ENCODE results near the gene COX6B2.

Gene COX6B2

DNA sequence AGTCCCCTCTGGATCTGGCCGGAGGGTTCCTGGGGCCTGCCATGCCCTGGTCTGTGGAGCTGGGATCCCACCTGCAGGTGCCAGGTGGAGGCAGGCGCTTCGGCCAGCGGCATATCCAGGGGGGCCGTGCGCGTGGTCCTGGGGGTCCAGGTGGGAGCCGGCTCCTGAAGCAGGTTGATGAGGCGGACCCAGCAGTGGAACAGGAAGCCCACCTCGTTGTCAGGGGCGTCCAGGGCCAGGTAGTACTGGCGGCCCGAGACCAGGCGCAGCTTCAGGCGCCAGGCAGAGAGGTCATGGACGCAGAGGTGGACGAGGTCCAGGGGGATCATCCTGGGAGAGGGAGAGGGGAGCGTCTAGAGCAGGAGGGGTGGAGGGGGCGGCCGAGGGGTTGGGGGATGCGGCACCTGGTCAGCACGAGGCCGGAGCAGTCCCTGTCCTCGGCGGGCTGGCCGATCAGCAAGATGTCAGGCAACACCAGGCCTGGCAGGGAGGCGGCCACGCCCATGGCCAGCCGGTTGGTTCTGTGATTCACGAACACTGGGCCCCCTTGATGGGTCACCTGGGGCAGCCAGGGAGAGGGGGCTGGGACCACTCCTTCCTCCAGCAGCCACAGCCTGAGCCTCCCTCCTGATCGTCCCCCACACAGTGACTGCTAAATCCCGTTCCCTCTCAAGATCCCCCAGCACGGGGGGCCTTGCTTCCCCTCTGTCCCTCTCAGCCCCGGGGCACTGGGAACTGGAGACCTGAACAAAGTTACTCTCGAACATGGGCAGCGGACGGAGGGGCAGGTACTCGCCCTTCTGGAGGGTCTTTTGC lies 7.9 kb upstream of the COX6B2 start:
- no peak for DNase-seq

DNA sequence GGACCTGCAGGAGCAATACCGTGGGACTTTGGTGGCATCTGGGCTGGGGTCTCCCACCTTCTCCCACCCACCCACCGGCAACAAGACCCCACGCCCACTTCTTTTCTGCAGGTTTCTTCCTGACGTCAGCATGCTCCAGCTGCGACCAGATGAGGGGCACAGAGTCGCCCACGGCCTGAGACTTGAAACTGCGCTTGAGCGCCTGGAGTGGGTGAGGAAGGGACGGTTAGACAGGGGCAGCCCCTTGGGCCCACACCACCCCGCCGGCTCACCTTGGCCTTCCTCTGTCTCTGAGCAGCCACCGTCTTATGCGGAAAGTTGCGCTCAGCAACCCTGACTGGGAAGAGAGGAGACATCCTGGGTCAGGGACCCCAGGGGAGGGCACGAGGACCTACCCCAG lies 6.4 kb upstream of the COX6B2 start:
- no peak for DNase-seq

DNA sequence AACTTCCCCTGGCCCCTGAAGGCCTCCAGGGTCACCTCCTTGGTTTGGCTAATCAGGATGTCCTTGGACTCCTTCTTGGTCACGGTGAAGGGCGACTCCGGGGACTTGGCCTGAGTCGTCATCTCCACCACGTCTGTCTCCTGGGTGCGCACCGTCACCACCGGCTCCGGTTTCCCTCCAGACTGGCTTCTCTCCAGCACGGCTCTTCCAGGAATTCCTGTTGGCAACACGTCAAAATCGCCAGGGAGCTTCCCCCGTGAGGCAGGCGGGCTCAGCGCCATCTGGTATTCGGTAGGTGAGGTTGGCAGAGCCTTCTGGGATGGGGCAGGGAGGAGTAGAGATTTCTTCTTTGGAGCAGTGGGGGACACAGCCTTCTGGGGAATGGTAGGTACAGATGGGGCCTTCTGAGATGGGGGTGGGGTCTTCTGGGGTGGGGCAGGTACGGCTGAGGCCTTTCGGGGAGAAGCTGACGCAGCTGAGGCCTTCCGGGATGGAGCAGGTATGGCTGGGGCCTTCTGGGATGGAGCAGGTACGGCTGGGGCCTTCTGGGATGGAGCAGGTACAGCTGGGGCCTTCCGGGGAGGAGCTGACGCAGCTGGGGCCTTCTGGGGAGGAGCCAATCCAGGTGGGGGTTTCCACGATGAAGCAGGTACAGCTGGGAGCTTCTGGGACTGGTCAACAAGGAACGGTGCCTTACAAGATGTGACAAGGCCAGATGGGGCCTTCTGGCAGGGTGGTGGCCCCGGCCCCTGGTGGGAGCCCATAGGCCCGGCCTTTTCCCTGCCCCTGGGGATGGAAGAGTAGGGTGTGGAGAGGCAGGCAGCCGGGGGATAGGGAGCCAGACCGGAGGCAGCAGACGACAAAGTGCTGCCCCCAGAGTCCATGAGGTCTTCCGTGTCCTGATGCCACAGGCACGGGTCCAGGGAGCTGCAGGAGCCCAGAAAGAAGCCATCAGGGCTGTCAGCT lies 4.7 kb upstream of the COX6B2 start:
- no peak for DNase-seq

- DNase-seq, result no peak
Measured at GRCh38 chr19:55358493-55358892, 4.0 kb upstream of the COX6B2 start.

DNA sequence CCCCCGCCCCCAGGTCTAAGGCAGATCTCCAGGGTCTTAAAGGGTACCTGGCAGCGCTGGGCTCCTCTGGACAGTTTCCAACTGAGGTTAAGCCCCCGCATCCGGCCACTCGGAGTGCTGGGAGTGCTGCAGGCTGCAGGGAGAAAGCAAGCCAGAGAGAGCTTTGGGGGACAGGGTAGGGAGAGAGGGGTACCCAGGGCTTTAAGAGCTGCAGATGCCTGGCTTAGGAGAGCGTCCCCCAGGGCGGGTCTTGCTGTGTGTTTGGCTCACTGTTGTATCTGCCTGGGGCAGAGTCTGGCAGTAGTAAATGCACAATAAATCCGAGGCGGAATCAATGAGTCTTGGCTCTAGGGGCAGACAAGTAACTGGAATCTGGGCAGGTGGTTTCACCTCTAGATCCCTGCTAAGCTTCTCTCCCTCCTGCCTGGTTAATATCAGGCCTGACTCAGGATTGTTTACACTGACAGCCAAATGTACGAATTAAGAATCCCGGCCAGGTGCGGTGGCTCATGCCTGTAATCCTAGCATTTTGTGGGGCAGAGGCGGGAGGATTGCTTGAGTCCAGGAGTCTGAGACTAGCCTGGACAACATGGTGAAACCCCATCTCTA lies 798 bp upstream of the COX6B2 start:
- no peak for DNase-seq

GRCh38 chr19:55353803-55354697 lies 469 bp downstream of the COX6B2 start:
- DNase-seq, result peak; percentile 74

DNA sequence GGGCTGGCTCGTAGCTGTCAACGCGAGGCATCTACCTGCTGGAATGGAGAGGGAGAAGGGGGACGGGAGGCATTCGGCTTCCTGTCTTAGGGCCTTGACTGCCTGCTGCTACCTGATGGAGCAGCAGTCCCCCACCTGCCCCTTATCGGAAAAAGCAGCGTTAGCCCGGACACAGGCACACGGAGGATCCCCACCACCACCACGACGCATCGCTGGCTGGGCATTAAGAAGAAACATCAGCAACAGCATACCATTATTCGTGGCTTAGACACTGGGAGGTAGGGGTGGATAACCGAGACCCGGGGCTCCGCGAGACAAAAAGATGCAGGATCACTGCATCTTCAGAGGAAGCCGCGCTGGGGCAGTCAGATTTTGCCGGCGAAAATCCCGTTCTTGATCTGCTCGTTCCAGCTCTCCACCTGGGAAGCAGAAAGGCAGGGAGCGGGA lies 1.1 kb downstream of the COX6B2 start:
- no peak for DNase-seq

GRCh38 chr19:55352549-55353145 lies 1.9 kb downstream of the COX6B2 start:
- no peak for DNase-seq

- DNase-seq, result no peak
Measured at GRCh38 chr19:55352040-55352439, 2.5 kb downstream of the COX6B2 start.

- DNase-seq, result no peak
Measured at GRCh38 chr19:55350620-55351315, 3.8 kb downstream of the COX6B2 start.

DNA sequence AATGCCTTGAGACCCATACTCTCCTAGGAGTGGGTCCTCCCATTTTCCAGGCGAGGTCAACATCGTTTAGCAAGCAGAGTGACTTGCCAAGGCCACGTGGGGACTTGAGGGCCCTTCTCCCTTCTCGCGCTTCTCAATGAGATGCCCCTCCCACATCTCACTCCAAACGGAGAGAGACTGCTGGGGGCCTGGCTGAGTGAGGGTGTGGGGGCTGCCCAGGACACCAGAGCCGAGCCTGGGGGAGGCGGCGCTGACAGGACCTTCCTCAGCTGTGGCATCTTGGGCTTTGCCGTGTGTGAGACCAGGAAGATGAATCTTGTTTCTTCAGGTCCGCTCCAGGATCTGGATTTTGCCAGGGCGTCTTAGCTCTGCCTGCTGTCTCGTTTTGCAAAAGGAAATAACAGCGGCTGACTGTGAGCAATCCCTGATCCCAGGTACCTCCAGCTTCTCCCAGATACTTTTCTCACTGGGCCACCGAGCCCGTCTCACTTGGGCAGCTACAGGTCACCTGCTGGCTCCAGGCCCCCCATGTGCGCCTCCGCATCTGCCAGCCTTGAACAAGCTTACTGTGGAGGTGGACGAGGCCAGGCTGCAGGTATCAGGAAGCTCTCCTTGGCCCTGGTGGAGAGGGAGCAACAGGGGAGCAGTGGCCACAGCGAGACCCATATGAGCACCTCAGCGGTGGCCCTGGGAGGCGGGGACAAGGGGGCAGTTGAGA lies 6.0 kb downstream of the COX6B2 start:
- DNase-seq, result no peak

DNA sequence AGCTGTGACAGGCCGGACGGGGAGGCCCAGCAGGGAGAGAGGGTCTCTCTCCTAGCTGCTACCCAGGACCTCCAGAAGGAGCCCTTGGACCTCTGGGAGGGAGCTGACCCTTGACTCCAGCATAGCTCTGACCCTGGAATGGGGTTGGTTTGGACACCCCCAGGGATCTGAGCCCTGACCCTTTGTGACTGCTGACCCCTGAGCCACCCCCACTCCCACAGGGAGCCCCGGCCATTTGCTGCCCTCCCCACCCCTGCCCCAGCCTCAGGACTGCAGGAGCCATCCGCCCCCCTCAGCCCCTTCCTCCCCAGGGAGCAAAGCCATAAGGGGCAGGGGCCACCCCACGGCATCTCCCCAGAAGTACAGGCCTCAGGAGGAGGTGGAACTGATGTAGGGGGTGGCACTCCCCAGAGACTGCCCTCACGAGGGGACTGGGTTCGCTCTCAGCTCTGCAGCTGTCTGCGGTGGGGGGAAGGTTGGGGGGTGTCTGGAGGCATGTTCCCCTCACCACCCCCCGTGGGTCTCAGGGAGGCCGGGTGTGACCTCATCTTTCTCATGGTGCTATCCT lies 7.0 kb downstream of the COX6B2 start:
- DNase-seq, result no peak

- DNase-seq, result no peak
Measured at GRCh38 chr19:55346725-55347441, 7.6 kb downstream of the COX6B2 start.

DNA sequence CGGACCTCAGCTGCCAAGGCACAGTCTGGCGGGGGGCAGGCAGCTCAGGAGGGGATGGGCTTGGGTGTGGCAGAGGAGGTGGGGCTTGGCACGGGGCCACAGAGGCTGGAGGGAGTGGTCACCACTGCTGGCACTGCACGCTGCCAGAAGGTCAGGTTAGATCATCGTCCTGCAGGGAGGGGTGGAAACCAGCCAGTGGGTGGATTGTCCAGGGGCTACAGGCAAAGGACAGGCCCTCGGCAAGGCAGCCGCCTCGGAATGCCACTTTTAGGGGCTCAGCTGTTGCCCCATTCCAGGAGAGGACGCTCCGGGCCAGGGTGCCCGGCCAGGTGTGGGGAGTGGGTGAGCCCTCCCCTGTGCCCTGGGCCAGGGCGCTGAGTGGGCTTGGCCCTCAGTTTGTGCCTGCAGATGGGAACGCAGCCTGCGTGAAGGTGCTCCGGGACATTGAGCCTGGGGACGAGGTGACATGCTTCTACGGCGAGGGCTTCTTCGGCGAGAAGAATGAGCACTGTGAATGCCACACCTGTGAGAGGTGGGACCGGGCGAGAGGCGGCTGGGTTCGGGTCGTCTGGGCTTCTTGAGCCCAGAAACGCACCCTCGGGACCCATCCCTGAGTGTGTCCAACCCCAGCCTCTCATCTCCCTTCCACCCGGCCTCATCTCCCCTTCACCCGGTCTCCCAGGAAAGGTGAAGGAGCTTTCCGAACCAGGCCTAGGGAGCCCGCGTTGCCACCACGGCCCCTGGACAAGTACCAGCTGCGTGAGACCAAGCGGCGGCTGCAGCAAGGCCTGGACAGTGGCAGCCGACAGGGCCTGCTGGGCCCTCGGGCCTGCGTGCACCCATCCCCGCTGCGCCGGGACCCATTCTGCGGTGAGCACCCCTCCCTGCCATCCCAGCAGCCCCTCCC lies 8.4 kb downstream of the COX6B2 start:
- DNase-seq, result no peak

GRCh38 chr19:55345101-55345817 lies 9.3 kb downstream of the COX6B2 start:
- DNase-seq, result no peak

- DNase-seq, result no peak
Measured at GRCh38 chr19:55344444-55344843, 10.1 kb downstream of the COX6B2 start.

Data from eye (tissue), 1 donor.